Erythroblast (primary cell): ENCODE measurements around the gene CAVIN1.
"Not testable (repeated sequence)": the region's sequence is repeated elsewhere in the genome, so short reads cannot be mapped to it uniquely, and the experiment has no call there.

Source experiments
- DNase-seq, 2 experiments: peaks; one replicate each; lab custom pipeline; 2025; lab: John Stamatoyannopoulos, UW
- GATA1 ChIP-seq: IDR thresholded peaks from 2 replicates; pipeline ENCODE4 v1.6.1; 2011; ENCODE audit warnings: low read depth, mild to moderate bottlenecking, control low read depth, low read length, moderate library complexity
- POLR2A ChIP-seq: IDR thresholded peaks from 2 replicates; pipeline ENCODE4 v1.6.1; 2011; ENCODE audit warnings: mild to moderate bottlenecking, low read length

CAVIN1 gene

GRCh38 chr17:42403150-42403549, 19.9 kb downstream of the CAVIN1 start:
- peak; percentile 57 to 62 for DNase-seq
- no peak for TF ChIP-seq POLR2A
- no peak for TF ChIP-seq GATA1

GRCh38 chr17:42402117-42402516, 20.9 kb downstream of the CAVIN1 start:
- no peak for TF ChIP-seq POLR2A
- no peak for TF ChIP-seq GATA1
- DNase-seq: no peak

GRCh38 chr17:42400844-42401375, 22.1 kb downstream of the CAVIN1 start:
- DNase-seq: not testable (repeated sequence)

GRCh38 chr17:42399948-42400843, 22.9 kb downstream of the CAVIN1 start:
- TF ChIP-seq GATA1 (no peak), POLR2A (no peak)
- no peak for DNase-seq

- TF ChIP-seq POLR2A (no peak), GATA1 (no peak)
- no peak for DNase-seq
Measured at GRCh38 chr17:42399121-42399520, 23.9 kb downstream of the CAVIN1 start.

- DNase-seq: not testable (repeated sequence)
Measured at GRCh38 chr17:42395601-42396000, 27.5 kb downstream of the CAVIN1 start.

- TF ChIP-seq POLR2A (no peak), GATA1 (no peak)
- no peak for DNase-seq
Measured at GRCh38 chr17:42394838-42395237, 28.2 kb downstream of the CAVIN1 start.

GRCh38 chr17:42392692-42393415, 30.2 kb downstream of the CAVIN1 start:
- no peak for TF ChIP-seq GATA1
- no peak for TF ChIP-seq POLR2A

GRCh38 chr17:42391439-42391838, 31.6 kb downstream of the CAVIN1 start:
- not testable (repeated sequence) for DNase-seq

More at GRCh38 chr17:42392692-42393415, 30.2 kb downstream of the CAVIN1 start:
- no peak for DNase-seq

GRCh38 chr17:42389899-42390298, 33.2 kb downstream of the CAVIN1 start:
- DNase-seq: no peak
- TF ChIP-seq POLR2A: no peak
- TF ChIP-seq GATA1: no peak

GRCh38 chr17:42389135-42389417, 34.0 kb downstream of the CAVIN1 start:
- DNase-seq: no peak
- no peak for TF ChIP-seq GATA1
- no peak for TF ChIP-seq POLR2A

- peak; percentile 100 for DNase-seq
- TF ChIP-seq POLR2A: peak; percentile 76
- no peak for TF ChIP-seq GATA1
Measured at GRCh38 chr17:42388381-42389134, 34.5 kb downstream of the CAVIN1 start, which contains the start of gene STAT3. TSS of gene STAT3 (minus strand) at chr17:42388442. CDS start at chr17:42348516, 39,926 bp downstream.

- DNase-seq: peak; percentile 53 to 75
- no peak for TF ChIP-seq GATA1
- no peak for TF ChIP-seq POLR2A
Measured at GRCh38 chr17:42387661-42388380, 35.2 kb downstream of the CAVIN1 start.
